ENCODE measurements around the gene PKP3.

The PKP3 gene

DNA sequence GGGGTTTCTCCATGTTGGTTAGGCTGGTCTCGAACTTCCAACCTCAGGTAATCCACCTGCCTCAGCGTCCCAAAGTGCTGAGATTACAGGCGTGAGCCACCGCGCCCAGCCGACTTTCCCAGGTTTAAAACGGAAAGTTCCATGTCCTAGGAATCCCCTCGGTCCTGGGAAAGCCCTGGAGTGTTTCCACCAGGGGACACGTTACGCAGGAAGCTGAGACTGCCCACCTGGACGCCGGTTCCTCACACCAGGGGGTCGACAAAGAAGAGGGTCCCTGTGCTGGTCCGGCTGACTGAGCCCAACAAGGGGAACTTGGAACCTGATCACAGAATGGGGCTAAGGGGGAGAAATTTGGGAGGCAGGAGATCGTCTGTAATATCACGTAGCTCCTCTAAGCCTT, 28.2 kb upstream of the PKP3 start:
- TF ChIP-seq, protein P1, sequence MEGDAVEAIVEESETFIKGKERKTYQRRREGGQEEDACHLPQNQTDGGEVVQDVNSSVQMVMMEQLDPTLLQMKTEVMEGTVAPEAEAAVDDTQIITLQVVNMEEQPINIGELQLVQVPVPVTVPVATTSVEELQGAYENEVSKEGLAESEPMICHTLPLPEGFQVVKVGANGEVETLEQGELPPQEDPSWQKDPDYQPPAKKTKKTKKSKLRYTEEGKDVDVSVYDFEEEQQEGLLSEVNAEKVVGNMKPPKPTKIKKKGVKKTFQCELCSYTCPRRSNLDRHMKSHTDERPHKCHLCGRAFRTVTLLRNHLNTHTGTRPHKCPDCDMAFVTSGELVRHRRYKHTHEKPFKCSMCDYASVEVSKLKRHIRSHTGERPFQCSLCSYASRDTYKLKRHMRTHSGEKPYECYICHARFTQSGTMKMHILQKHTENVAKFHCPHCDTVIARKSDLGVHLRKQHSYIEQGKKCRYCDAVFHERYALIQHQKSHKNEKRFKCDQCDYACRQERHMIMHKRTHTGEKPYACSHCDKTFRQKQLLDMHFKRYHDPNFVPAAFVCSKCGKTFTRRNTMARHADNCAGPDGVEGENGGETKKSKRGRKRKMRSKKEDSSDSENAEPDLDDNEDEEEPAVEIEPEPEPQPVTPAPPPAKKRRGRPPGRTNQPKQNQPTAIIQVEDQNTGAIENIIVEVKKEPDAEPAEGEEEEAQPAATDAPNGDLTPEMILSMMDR (IDR thresholded peaks at IDR 0.05; ENCODE audit: borderline replicate concordance, insufficient read depth, low read depth, low read length): no peak
- no peak overlapping the region for H3K4me3 ChIP-seq (ENCODE audit: low read depth, low read length)

DNA sequence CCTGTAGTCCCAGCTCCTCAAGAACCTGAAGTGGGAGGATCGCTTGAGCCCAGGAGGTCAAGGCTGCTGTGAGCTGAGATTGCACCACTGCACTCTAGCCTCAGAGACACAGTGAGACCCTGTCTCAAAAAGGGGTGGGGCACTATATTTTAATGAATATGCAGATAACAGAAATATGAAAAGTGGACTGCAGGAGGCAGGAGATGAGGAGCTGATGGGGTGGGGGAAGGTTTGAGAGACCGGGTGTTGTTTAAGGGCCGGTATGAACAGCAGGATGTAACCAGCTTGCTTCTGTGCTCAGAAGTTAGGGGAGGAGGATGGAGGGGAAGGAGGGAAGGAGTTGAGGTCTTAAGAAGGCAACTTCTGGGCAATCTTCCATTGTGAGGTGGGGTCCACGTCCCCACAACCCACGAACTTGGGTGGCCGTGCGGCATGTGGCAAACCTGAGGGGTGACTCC, 26.0 kb upstream of the PKP3 start:
- TF ChIP-seq, protein P1 (IDR thresholded peaks at IDR 0.05; ENCODE audit: borderline replicate concordance, insufficient read depth, low read depth, low read length): no peak
- no peak overlapping the region for H3K4me3 ChIP-seq (ENCODE audit: low read depth, low read length)

DNA sequence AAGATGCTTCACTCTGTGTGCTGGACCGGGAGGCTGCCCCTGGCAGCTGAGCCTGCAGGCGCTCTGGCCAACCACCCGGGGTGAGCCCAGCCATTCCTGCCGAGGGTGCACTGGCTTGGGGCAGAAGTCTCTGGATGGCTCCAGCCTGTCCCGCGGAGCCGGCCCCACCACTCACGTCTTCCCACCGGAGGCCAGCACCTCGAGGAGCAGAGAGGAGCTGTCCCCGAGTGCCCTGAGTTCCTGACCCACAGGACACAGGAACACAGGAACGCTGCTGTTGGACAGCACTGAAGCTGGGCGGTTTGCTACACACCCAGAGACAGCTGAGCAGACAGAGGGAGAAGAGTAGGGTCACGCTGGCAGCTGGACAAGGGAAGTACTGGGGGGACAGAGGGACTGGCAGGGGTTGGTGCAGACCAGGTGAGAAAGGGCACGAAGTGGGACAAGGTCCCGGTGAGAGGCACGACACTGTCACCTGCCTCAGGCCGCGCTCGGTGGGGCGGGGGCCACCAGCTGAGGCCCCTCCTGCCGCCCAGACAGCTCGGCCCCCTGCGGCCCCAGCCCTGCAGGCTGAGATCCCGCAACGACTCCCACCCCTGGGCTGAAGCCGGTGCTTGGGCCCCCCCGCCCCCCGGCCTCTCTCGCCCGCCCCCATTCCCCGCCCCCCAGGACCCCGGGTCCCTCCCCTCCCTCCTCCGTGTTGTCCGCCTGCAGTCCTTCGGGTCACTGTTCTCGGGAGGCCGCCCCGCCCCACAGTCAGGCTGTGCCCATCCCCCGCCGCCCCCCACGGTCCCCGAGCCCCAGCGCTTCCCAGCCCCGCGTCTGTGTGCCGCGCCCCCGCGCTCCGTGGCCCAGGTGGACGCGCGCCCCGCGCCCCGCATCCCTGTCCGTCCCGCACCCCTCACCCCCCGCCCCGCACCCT, 25.3 kb upstream of the PKP3 start:
- TF ChIP-seq, protein P1 (IDR thresholded peaks at IDR 0.05; ENCODE audit: borderline replicate concordance, insufficient read depth, low read depth, low read length): no peak
- no peak overlapping the region for H3K4me3 ChIP-seq (ENCODE audit: low read depth, low read length)

DNA sequence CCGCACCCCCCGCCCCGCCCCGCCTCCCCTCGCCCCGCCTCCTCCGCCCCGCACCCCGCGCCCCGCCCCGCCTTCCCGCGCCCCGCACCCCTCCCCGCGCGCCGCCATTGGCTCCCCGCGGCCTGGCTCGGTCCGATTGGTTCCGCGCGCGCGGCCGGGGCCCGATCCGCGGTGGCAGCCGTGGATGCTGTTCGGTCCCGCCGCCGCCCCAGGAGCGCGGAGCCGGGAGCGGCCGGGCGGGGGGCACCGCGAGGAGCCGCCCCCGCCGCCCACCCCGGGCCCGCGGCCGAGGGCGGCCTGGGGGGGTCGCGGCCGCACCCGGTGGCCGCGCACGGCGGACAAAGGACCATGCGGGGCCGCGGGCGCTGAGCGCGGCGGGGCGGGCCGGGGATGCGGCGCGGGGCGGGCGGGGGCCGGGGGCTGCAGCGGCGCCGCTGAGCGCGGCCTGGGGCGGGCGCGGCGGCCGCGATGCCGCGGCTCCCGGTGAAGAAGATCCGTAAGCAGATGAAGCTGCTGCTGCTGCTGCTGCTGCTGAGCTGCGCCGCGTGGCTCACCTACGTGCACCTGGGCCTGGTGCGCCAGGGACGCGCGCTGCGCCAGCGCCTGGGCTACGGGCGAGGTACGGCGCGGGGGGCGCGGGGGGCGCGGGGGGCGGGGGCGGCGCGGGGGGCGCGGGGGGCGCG, 24.5 kb upstream of the PKP3 start, which contains the start of gene B4GALNT4:
Gene B4GALNT4 (plus strand): TSS at position 164 of the 683 bp plus-strand sequence. CDS start 305 bp downstream, at position 469.
- no peak within 1 kb of the TSS for H3K4me3 ChIP-seq (ENCODE audit: low read depth, low read length)

DNA sequence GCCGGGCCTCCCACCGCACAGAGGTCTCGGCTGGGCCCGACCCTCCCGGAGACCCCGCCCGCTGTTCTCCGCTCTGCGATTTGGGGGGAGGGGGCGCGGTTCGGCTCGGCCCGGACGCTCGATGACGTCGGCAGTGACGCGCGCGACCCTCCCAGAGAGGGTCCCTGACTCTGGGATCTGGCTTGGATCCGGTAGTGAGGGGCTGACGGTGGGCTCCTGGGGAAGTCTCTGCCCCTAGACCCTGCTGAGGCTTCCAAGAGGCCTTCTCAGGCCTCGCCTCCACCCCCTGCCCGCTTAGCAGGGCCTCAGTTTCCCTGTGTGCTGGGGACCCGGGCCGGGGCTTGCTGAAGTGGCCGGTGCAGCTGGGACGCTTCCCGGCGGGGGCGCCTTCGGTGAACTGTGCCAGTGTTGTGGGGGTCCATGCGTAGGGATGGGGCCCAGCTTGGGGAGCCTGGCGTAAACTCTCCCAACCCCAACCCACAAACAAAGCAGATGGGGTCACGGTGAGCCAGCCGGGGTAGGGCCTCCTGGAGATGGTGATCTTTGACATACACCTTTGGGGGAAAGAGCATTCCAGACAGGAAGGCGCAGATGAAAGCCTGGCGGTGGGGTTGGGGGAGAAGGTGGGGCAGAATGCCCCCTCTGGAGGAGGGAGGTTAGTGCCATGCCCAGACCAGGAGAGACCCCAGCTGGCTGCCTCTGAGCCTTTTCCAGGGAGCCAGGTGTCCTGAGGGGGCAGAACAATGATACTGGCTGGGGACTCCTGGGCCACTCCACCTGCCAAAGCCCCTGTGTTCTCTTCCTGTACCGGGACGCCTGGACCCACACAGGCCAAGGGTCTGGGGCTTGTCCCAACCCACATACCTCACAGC, 23.7 kb upstream of the PKP3 start:
- TF ChIP-seq, protein P1 (IDR thresholded peaks at IDR 0.05; ENCODE audit: borderline replicate concordance, insufficient read depth, low read depth, low read length): no peak
- H3K4me3 ChIP-seq (ENCODE audit: low read depth, low read length): no peak overlapping the region

More for the DNA sequence above, 24.5 kb upstream of the PKP3 start, which contains the start of gene B4GALNT4:
- TF ChIP-seq, protein P1 (IDR thresholded peaks at IDR 0.05; ENCODE audit: borderline replicate concordance, insufficient read depth, low read depth, low read length): no peak

DNA sequence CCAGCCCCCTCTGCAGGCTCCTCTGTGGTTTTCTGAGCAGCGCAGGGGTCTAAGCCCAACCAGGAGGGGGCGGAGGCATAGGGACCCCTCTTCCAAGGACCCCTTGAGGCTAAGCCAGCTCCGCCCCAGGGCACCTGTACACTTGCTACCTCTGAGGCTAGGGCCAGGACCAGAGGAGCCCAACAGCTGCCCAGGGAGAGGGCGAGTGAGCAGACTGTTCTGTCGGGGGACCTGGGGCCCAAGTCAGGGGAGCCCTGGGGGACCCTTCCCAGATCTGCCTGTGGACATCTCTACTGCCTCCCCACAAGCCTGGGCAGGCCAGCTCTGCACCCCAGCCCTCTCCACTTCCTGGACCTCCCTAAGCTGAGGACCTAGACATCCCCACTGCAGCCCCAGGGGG, 23.0 kb upstream of the PKP3 start:
- no peak overlapping the region for H3K4me3 ChIP-seq (ENCODE audit: low read depth, low read length)
- TF ChIP-seq, protein P1 (IDR thresholded peaks at IDR 0.05; ENCODE audit: borderline replicate concordance, insufficient read depth, low read depth, low read length): no peak
